22Rv1 (cell line): ENCODE data around the gene C1QTNF9.
"Not testable (repeated sequence)": the region's sequence is repeated elsewhere in the genome, so short reads cannot be mapped to it uniquely, and the experiment has no call there.

Source experiments
- CTCF ChIP-seq: fragments of 450-650 bp; IDR thresholded peaks from 2 replicates; pipeline ENCODE4 v1.5.1; 2017; ENCODE audit warnings: mild to moderate bottlenecking
- ZFX ChIP-seq: fragments of 450-650 bp; IDR thresholded peaks from 2 replicates; pipeline ENCODE4 v1.6.1; 2017; ENCODE audit warnings: antibody characterized with exemption, borderline replicate concordance

DNA sequence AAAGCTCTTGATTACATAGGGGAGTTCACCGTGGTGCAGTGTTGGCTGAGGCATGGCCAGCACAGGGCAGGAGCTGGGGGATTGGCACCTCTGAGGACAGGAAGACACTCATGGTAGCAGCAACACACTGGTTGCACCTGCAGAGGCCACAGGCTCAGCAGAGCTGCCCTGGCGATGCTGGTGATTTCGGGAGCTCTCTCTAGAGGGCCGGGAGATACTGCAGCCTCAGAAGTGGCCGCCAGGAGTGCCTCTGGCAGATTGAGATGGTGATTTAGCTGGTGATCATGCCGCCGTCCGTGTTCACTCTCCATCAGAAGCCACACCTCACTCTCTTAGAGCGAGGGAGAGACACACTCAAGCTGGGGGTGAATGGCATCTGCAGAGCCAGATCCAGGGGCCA lies 49.9 kb downstream of the C1QTNF9 start:
- not testable (repeated sequence) for TF ChIP-seq CTCF, ZFX
